Measurements from ENCODE around the gene WAC. TPM values are rescaled to one million over a fixed set of nuclear protein-coding genes. Genes with fewer than 3 reads are reported as not detected.
A peak's percentile ranks its signal among the peaks of the same experiment; 100 is the strongest.

Gene WAC
- total RNA-seq, 6 donors from 2014 or later = 74.6 to 159 (median 101) TPM

DNA sequence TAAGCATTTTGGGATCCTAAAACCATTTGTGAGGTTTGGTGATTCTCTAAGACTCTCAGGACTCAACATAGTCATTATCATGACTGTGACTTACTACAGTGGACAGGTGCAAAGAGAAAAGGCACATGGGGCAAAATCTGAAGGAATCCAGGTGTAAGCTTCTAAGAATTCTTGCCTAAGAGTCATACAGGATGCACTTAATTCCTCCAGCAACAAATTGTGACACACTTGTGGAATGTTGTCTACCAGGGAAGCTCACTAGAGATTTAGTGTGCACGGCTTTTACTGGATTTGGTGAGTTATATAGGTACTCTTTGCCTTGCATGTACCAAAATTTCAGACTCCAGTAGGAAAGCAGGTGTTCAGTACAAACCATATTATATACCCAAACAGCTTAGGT, 47.9 kb downstream of the WAC start:
- Histone ChIP-seq H3K4me3 (no peak overlapping the region), H3K36me3 (peaks cover 0 to 20% (median 9%) of the 10 kb centered on the region in 4 donors), H3K9me3 (no peaks in the 10 kb centered on the region), H3K4me1 (peaks cover 20 to 41% (median 40%) of the 10 kb centered on the region in 4 donors), H3K27ac (no peak overlapping the region), H3K27me3 (no peaks in the 10 kb centered on the region)
- DNase-seq (no peak), ATAC-seq (ENCODE audit: low FRiP score in 2 of 2) (no peak)
- 71 to 82% methylated on average over 1 of the region's 1 CpG for WGBS, 2 donors
- TF ChIP-seq, protein P1, sequence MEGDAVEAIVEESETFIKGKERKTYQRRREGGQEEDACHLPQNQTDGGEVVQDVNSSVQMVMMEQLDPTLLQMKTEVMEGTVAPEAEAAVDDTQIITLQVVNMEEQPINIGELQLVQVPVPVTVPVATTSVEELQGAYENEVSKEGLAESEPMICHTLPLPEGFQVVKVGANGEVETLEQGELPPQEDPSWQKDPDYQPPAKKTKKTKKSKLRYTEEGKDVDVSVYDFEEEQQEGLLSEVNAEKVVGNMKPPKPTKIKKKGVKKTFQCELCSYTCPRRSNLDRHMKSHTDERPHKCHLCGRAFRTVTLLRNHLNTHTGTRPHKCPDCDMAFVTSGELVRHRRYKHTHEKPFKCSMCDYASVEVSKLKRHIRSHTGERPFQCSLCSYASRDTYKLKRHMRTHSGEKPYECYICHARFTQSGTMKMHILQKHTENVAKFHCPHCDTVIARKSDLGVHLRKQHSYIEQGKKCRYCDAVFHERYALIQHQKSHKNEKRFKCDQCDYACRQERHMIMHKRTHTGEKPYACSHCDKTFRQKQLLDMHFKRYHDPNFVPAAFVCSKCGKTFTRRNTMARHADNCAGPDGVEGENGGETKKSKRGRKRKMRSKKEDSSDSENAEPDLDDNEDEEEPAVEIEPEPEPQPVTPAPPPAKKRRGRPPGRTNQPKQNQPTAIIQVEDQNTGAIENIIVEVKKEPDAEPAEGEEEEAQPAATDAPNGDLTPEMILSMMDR (IDR thresholded peaks at IDR 0.05) = no peak
- no peak for TF ChIP-seq POLR2A (IDR thresholded peaks at IDR 0.05)
- no peak for TF ChIP-seq EP300 (IDR thresholded peaks at IDR 0.05)
- TF ChIP-seq POLR2AphosphoS5 (IDR thresholded peaks at IDR 0.05) = no peak

DNA sequence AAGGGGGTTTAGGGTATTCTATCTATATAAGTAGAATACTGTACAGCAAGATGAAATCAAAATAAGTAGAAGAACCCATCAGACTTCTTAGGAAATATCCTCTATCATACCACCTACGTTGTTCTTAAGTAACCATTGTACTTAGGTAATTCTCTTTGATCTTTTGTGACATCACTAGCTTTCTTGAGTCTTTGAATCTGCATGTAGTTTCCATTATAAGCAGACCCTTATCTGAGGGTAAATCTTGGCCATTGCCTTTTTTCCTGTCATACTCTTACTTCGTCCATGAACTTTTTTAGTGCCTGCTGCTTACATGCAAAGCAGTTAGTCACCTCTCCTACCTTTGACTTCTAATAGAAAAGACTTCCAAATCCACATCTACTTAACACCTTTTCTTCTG, 49.0 kb downstream of the WAC start:
- ATAC-seq (ENCODE audit: low FRiP score in 2 of 2) (no peak), DNase-seq (no peak)
- no peaks in the 10 kb centered on the region for H3K9me3 ChIP-seq
- H3K4me1 ChIP-seq = peaks cover 22 to 42% (median 38%) of the 10 kb centered on the region in 4 donors
- TF ChIP-seq EP300 (IDR thresholded peaks at IDR 0.05) (no peak), POLR2AphosphoS5 (IDR thresholded peaks at IDR 0.05) (no peak), POLR2A (IDR thresholded peaks at IDR 0.05) (no peak)
- TF ChIP-seq, protein P1 (IDR thresholded peaks at IDR 0.05) = no peak
- H3K4me3 ChIP-seq = no peak overlapping the region
- H3K27me3 ChIP-seq = no peaks in the 10 kb centered on the region
- H3K36me3 ChIP-seq = peaks cover 0 to 20% (median 9%) of the 10 kb centered on the region in 4 donors
- WGBS, 2 donors = 53 to 57% methylated on average over 2 of the region's 2 CpGs
- H3K27ac ChIP-seq = no peak overlapping the region

DNA sequence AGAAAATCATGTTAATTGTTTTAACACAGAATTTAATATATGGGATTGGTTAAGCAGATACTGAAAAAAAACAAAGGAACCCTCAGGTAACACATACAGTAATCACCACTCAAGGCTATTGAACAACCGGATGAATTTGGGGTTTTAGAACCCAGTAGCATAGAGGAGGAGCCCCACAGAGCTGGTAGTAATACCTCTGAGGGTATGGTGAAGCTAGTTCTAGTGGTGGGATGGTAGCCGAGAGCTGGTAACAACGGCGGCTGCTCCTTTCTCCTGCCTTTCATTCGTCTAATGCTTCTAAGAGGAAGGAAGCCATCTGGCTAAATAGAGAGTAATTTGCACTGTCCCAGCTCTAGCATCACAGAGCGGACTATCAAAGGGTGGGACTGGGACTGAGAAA, 52.2 kb downstream of the WAC start:
- TF ChIP-seq, protein P1 (IDR thresholded peaks at IDR 0.05) = no peak
- TF ChIP-seq POLR2A (IDR thresholded peaks at IDR 0.05) = no peak
- no peak for TF ChIP-seq POLR2AphosphoS5 (IDR thresholded peaks at IDR 0.05)
- no peak for TF ChIP-seq EP300 (IDR thresholded peaks at IDR 0.05)
- DNase-seq = no peak
- no peak for ATAC-seq (ENCODE audit: low FRiP score in 2 of 2)
- Histone ChIP-seq H3K36me3 (peaks cover 0 to 23% (median 12%) of the 10 kb centered on the region in 4 donors), H3K9me3 (no peaks in the 10 kb centered on the region), H3K4me1 (peaks cover 34 to 49% (median 41%) of the 10 kb centered on the region in 4 donors), H3K27me3 (no peaks in the 10 kb centered on the region), H3K4me3 (no peak overlapping the region), H3K27ac (no peak overlapping the region)
- 71 to 85% methylated on average over 6 of the region's 6 CpGs for WGBS, 2 donors

- Histone ChIP-seq H3K4me3 (no peak overlapping the region), H3K27me3 (no peaks in the 10 kb centered on the region), H3K36me3 (peaks cover 4 to 34% (median 21%) of the 10 kb centered on the region in 4 donors), H3K9me3 (no peaks in the 10 kb centered on the region), H3K27ac (peak overlapping the region in 1 of 4 donors; percentile 37), H3K4me1 (peaks cover 25 to 44% (median 34%) of the 10 kb centered on the region in 4 donors)
- no peak for ATAC-seq (ENCODE audit: low FRiP score in 2 of 2)
- TF ChIP-seq EP300 (IDR thresholded peaks at IDR 0.05) (no peak), POLR2AphosphoS5 (IDR thresholded peaks at IDR 0.05) (no peak), POLR2A (IDR thresholded peaks at IDR 0.05) (no peak)
- TF ChIP-seq, protein P1 (IDR thresholded peaks at IDR 0.05) = no peak
- 96 to 97% methylated on average over 4 of the region's 4 CpGs for WGBS, 2 donors
- DNase-seq = no peak
Observed at GRCh38 chr10:28586176-28586575, 53.3 kb downstream of the WAC start.
